COLO668 (cell line): ENCODE results near the gene CYS1.
"Not testable (repeated sequence)": the region's sequence is repeated elsewhere in the genome, so short reads cannot be mapped to it uniquely, and the experiment has no call there.

ENCODE experiments used
- DNase-seq: peaks from one replicate; lab custom pipeline; 2025; ENCODE audit not compliant: unreplicated experiment; lab: John Stamatoyannopoulos, UW

The CYS1 gene

GRCh38 chr2:10014418-10015190 is 65.6 kb downstream of the CYS1 start:
- DNase-seq, result no peak

GRCh38 chr2:10013651-10014417 is 66.4 kb downstream of the CYS1 start:
- not testable (repeated sequence) for DNase-seq

GRCh38 chr2:10012963-10013461 is 67.2 kb downstream of the CYS1 start:
- DNase-seq, result no peak

- not testable (repeated sequence) for DNase-seq
These were observed 67.7 kb downstream of the CYS1 start for GRCh38 chr2:10012366-10012962.

GRCh38 chr2:10011606-10012325 is 68.4 kb downstream of the CYS1 start:
- DNase-seq, result not testable (repeated sequence)

- not testable (repeated sequence) for DNase-seq
These were observed 69.2 kb downstream of the CYS1 start for GRCh38 chr2:10010861-10011605.

GRCh38 chr2:10009811-10010781 is 70.1 kb downstream of the CYS1 start:
- DNase-seq, result no peak

GRCh38 chr2:10009271-10009810 is 70.9 kb downstream of the CYS1 start:
- no peak for DNase-seq

GRCh38 chr2:10008809-10009176 is 71.4 kb downstream of the CYS1 start:
- no peak for DNase-seq

GRCh38 chr2:10007921-10008808 is 72.0 kb downstream of the CYS1 start:
- DNase-seq, result no peak

- DNase-seq, result no peak
These were observed 72.8 kb downstream of the CYS1 start for GRCh38 chr2:10007435-10007834.
